ENCODE measurements around the gene PALM3. TPM values are rescaled to one million over a fixed set of nuclear protein-coding genes. Genes with fewer than 3 reads are reported as not detected.
A peak's percentile ranks its signal among the peaks of the same experiment; 100 is the strongest.

Gene PALM3
- total RNA-seq, 4 donors from 2014 or later, result 0.32 to 0.42 TPM; not detected in 2

GRCh38 chr19:14005349-14006084 lies 56.4 kb downstream of the PALM3 start:
- Histone ChIP-seq H3K9me3 (no peaks in the 10 kb centered on the region), H3K4me1 (peaks cover 23 to 41% (median 38%) of the 10 kb centered on the region in 4 donors), H3K27me3 (no peaks in the 10 kb centered on the region), H3K36me3 (no peaks in the 10 kb centered on the region), H3K27ac (replicated peaks in 1 of 4) (peak overlapping the region; percentile 97 to 100 (median 99)), H3K4me3 (peak overlapping the region; percentile 78 to 98 (median 86))
- TF ChIP-seq POLR2AphosphoS5 (IDR thresholded peaks at IDR 0.05) (peak in 1 of 2 donors; percentile 48), CTCF (IDR thresholded peaks at IDR 0.05) (no peak)
- intact Hi-C loops (cut with DNase I), result loop anchor here (2.0 kb wide), 1 partner anchor 69 kb away; no protein-coding TSS in a partner anchor
- peak; percentile 97 for DNase-seq (ENCODE audit: extremely low spot score)
- 59% methylated on average over 5 of the region's 50 CpGs for WGBS

DNA sequence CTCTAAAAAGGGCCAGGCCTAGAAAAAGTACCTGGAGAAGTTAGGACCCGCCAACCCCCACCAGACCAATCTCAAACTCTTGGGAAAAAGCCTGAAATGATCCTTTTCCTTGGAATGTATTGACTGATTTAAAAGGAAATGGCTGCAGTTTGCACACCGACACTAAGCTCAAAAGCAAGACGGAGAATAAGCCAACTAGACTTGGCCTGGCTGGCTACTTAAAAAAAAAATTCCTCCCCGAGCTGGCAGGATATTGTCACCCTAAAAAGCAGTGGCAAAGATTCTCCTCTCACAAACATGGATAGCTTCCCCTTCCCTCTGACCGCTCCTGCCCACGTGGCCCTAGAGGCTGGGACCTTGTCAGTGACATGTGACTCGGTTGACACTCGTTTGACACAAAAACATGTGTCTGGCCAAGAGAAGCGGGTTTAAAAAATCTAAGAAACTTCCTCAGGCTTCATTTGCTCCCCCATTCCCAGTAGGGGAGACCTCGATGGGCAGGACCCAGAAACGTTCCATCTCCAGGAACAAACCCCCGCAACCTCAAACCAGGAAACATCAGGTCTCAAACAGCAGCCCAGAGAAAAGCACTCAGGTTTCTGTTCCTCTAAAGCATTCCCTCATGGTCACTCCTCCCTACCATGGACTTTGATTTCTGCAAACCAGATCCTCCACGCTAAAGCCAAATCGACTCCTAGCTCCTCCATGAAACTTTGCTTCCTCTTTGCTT lies 57.1 kb downstream of the PALM3 start:
- H3K4me3 ChIP-seq, result peak overlapping the region; percentile 78 to 98 (median 86)
- 26% methylated on average over 14 of the region's 14 CpGs for WGBS
- H3K27ac ChIP-seq (replicated peaks in 1 of 4), result peak overlapping the region; percentile 97 to 100 (median 99)
- TF ChIP-seq POLR2A (IDR thresholded peaks at IDR 0.05; ENCODE audit: low read depth) (no peak), POLR2AphosphoS5 (IDR thresholded peaks at IDR 0.05) (peak in 1 of 2 donors; percentile 71), CTCF (IDR thresholded peaks at IDR 0.05) (no peak), EP300 (IDR thresholded peaks at IDR 0.05) (no peak)
- H3K36me3 ChIP-seq, result no peaks in the 10 kb centered on the region
- H3K4me1 ChIP-seq, result peaks cover 23 to 41% (median 38%) of the 10 kb centered on the region in 4 donors
- no peaks in the 10 kb centered on the region for H3K9me3 ChIP-seq
- no peak for DNase-seq (ENCODE audit: extremely low spot score)
- no peaks in the 10 kb centered on the region for H3K27me3 ChIP-seq
- intact Hi-C loops (cut with DNase I), result loop anchor here (5.0 kb wide), 1 partner anchor 52 kb away; the partner anchor contains the start of gene DCAF15

Other genes with a start within 250 kb of the PALM3 start
- gene NANOS3, start 184.9 kb downstream of the PALM3 start, total RNA-seq, result not detected
- 1 to 10 TPM in 1 of 4 donors, under 1 TPM in 3; 0.42 to 1.1 (median 0.78) TPM for gene BRME1, start 156.0 kb downstream of the PALM3 start, total RNA-seq
- gene CC2D1A, start 155.9 kb downstream of the PALM3 start, total RNA-seq, result 10 to 100 TPM; 22.9 to 42.8 (median 33.6) TPM
- under 1 TPM in 2 of 4 donors, not detected in 2; 0.66 to 0.69 TPM for gene PODNL1, start 123.7 kb downstream of the PALM3 start, total RNA-seq
- 10 to 100 TPM in 3 of 4 donors, 1 to 10 TPM in 1; 9.8 to 23.9 (median 13.4) TPM for gene DCAF15, start 109.6 kb downstream of the PALM3 start, total RNA-seq
- 1 to 10 TPM; 2.9 to 8.9 (median 4.5) TPM for gene RFX1, start 55.8 kb downstream of the PALM3 start, total RNA-seq
- not detected for gene RLN3, start 33.9 kb downstream of the PALM3 start, total RNA-seq
- gene IL27RA, start 30.3 kb downstream of the PALM3 start, total RNA-seq, result 1 to 10 TPM; 3.0 to 5.5 (median 4.5) TPM
- 10 to 100 TPM in 1 of 4 donors, 1 to 10 TPM in 3; 1.5 to 11.1 (median 7.6) TPM for gene MISP3, start 10.7 kb upstream of the PALM3 start, total RNA-seq
- gene C19orf67, start 23.7 kb upstream of the PALM3 start, total RNA-seq, result not detected
- gene SAMD1, start 28.7 kb upstream of the PALM3 start, total RNA-seq, result 10 to 100 TPM; 24.1 to 75.6 (median 48.8) TPM
- 100 to 1,000 TPM in 2 of 4 donors, 10 to 100 TPM in 2; 76.0 to 125 (median 93.3) TPM for gene PRKACA, start 55.7 kb upstream of the PALM3 start, total RNA-seq
- gene ASF1B, start 74.5 kb upstream of the PALM3 start, total RNA-seq, result 1 to 10 TPM in 1 of 4 donors, under 1 TPM in 2, not detected in 1; 0.63 to 1.3 (median 0.65) TPM
- 10 to 100 TPM; 20.8 to 55.1 (median 32.6) TPM for gene ADGRL1, start 144.1 kb upstream of the PALM3 start, total RNA-seq